GM19351 (cell line): Measurements from ENCODE around the gene FOXN3.
"Not testable (repeated sequence)": the region's sequence is repeated elsewhere in the genome, so short reads cannot be mapped to it uniquely, and the experiment has no call there.

Source experiments
- ATAC-seq: cut with Tn5 transposase; IDR thresholded peaks from one replicate; pipeline ENCODE4 v1.9.1; 2021; ENCODE audit warnings: mild to moderate bottlenecking, moderate library complexity; ENCODE audit not compliant: unreplicated experiment

Gene FOXN3

DNA sequence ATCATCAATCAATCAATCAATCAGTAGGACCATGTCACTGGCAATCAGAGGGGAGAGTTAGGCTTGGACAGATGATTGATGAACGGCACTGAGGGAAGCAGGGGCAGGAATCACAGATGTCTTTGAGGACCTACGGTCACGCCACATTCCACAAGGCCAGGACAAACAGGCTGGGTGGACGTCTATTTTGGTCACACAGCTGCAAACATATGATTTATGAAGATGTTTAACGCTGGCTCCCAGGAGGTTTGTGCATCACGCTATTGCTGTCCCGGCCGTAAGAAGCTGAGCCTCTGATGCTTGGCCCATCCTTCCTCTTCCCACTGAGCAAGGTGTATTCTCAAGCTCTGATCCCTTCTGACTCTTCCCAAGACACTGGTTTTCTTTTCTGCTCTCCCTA lies 160.8 kb downstream of the FOXN3 start:
- ATAC-seq: no peak

DNA sequence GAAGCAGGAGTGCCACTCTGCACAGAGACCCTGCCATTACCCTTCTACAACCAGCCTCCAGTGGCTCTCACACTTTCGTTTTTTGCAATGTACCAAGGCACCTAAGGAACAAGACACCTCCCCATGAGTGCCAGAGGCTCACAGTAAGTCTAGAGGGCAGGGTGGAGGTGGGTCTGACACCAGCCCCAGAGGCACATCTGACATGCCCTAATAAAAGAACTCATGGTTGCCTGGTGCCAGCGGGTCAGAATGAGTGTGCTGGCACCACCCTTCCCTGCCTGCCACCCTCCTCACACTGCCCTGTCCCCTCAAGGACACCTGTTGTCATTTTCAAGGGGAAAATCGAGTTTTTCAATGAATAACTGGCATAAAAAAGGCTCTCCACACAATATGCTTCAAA lies 161.2 kb downstream of the FOXN3 start:
- no peak for ATAC-seq

DNA sequence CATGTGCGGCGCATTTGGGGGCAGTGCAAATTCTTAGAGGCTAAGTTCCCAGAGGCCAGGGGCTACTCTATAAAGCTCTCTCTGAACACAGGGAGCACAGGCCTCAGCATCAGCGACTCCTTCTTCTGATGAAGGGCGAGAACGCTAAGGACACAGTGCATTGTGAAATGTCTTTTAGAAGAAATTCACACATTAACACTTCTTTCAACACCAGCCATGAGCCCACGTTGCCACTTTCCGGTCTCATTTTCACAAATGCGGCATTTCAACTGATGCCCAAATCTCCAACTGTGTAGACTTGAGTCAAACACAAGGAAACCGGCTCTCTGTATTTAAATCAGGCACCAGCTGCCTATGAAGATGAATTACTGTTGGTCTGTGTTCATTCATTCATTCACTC lies 162.0 kb downstream of the FOXN3 start:
- no peak for ATAC-seq

DNA sequence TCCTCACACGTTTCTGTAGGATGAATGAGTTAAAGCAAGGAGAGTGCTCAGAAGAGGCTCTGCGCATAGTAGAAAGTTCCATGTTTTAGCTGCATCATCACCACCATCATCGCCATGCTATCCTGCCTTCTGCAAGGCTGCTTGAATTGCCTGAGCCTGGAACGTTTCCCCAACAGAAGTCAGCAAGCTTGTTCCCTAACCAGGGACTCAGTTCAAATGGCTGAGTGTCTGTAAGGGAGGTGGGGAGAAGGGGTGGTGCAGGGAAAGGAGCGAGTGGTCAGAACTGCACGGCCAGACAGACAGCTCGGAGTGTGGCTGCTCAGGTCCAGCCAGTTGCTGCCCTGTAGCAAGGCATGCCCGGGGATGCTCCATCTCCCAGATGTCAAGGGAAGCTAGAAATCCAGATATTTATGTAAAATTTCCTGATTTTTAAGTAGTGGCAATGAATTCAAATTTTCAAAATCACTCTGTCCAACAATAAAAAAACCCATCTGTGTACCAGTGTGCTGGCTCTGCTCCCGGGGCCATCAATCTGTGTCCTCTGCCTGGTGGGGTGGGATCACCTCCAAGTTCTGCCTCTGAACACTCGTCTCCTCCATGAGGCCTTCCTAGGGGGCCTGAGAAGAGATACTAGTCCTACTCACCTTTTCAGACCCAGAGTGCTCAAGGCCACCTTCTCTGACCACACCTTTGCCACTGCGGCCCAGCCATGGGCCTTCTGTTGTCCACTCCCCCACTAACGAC lies 162.7 kb downstream of the FOXN3 start:
- no peak for ATAC-seq

DNA sequence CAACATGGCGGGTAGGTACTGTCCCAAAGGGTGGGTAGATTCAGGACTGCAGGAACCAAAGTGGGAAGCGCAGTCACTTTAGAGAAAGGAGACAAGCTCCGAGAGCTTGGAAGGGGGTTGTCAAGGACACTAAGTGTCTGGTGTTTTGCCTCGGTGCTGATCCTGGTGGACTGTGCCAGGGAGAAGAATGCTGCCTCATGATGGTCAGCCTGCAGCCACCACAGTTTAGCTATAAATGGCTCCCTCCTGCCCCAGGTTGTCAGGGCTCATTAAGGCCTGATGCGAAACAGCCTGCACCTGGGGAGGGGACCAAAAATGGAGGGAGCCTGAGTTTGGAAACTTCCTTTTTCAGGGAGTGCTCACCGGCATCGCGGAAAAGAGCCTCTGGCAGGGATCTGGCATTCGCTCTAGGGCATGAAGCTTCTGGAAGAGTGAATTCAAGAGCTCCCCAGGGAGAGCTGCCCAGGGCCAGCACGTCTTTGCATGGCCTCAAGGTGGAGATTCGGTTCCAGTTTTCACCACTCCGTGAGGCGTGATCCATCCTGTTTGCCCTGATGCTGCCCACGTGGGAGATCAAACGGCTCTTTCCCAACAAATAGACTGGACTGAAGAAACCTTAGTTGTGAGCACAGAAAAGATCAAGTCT lies 164.0 kb downstream of the FOXN3 start:
- ATAC-seq: no peak

DNA sequence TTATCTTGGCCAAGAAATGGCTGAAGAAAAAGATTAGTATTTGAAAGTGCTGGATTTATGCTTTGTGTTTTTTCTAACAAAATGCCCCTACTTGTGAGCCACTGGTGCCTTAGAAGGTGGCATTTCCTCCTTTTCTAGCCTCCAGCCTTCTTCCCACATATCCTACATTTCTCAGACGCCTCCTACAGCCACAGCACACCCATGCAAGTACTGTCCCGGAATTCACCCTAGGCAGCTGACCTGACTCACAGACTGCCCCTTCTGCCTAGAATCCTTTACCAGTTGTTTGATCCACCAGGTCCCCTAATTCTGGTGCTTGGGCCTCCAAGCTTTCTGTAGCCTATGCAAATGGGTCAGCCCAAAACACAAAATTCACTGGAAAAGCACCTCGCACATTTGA lies 166.0 kb downstream of the FOXN3 start:
- ATAC-seq: no peak

DNA sequence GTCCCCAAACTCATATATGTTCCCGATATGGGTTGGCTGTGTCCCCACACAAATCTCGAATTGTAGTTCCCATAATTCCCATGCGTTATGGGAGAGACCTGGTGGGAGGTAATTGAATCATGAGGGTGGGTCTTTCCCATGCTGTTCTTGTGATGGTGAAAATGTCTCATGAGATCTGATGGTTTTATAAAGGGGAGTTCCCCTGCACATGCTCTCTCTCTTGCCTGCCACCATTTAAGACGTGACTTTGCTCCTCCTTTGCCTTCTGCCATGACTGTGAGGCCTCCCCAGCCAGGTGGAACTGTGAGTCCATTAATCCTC lies 166.4 kb downstream of the FOXN3 start:
- ATAC-seq: not testable (repeated sequence)

DNA sequence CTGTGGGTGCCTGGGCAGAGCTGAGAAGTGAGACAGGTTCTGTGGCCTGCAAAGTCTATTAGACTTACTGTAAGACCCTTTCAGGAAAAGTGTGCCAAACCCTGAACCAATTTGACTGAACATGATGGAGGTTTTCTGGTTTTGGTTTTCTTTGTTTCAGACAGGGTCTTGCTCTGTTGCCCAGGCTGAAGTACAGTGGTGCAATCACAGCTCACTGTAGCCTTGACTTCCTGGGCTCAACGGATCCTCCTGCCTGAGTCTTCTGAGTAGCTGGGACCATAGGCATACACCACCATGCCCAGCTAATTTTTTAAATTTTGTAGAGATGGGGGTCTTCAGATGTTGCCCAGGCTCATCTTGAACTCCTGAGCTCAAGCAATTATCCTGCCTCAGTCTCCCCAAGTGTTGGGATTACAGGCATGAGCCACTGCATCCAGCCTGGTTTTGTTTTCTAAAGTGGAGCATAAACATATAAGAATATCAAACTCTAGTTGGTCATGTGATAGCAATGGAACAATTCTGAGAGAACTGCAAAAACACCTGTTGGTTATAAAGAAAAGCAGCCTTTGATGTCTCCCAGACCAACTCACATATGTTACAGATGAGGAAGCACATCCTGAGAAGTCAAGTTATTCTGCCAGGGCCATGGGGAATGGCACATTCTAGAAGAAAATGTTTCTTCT lies 166.9 kb downstream of the FOXN3 start:
- ATAC-seq: no peak

DNA sequence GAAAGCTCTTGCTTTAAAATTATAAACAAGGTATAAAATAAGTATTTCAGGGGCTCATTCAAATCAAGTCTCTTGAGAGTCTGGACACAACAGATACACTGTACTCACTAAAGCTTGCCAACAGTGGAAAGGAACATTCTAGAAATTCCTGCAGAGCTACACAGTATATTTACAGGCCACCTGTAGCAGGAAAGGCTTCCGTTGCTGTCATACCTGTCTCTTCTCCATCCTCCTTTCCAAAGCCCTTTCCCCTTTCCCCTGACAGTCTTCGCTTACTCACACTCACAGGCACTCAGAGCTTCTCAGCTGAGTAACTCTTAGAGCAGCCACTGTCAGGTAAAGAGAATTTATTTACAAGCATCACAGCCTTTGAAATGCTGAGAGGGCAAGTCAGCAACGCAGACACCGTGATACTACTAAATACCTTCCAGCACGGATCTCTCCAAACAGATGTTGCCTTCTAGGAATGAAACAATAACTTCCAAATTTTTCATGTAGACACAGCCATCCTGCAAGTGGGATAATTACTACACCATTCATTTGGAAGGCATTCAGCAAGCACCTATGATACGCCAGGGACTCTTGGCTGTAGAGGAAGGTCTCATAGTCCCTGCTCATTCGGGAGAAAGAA lies 167.9 kb downstream of the FOXN3 start:
- ATAC-seq: no peak

DNA sequence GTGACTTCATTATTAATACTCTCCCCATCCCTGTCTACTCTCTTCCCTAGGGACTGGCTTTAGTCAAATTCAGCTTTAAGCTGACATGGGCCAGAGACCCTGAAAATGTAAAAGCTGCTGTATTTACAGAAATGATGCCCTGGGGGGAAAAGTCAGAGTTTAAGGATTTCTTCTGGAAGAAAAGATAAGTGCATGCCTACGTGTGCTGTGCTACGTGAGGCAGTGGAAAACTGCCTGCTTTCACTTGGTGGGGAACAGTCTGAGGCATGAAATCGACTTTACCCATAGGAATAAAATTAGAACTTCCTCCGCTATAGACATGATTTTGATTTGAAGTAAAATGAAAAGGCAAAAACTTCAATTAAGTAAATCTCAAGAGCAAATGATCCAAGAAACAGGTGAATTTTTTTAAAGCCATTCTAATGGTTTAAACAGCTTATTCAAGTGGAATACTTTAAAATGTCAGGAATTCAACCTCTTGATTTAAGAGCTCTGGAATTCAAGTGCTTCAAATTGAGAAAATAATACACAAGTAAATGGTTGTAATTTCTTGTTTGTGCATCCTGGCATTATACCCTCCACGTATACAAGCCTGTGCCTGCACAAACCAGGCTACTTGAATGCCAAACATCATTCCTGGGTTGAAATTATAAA lies 168.5 kb downstream of the FOXN3 start:
- no peak for ATAC-seq

DNA sequence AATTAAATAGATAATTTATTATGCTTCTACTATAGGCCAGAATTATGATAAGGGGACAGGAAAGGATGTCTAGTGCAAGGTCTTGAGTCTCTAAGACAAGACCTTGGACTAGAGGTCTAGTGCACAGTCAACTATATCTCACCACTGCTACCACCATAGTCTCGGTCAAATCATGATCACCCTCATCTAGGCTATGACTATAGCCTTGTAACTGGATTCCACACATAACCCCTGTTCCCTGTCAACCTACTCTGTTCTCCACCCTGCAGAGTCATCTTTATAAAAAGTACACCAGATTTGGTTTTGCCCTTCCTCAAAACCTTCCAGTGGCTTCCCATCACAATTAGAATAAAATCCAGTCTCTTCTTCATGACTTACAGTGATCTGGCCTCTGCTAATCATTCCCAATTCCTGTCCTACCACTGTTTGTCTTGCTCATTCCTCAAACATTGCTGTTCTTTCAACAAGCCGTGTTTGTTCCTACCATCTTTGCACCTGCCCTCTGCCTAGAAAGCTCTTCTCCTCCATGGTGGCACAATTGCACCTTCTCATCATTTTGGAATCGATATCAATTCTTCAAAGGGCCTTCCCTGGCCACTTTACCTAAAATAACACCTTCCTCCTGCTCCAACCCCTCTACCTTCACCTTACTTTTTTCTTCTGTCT lies 169.4 kb downstream of the FOXN3 start:
- ATAC-seq: no peak

DNA sequence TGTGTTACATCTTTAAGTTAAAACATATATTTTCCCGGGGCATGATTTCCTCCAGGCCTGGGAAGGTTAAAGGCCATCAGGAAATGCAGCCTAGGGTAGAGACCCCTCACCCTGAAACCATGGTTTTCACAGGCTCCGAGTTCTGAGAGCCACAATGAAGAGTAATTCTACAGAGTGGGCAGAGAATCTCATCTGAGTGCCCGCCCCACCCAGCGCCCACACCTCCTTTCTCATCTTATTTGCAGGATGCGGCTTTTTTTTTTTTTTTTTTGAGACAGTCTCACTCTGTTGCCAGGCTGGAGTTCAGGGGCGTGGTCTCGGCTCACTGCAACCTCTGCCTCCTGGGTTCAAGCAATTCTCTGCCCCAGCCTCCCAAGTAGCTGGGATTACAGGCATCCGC lies 170.7 kb downstream of the FOXN3 start:
- no peak for ATAC-seq

DNA sequence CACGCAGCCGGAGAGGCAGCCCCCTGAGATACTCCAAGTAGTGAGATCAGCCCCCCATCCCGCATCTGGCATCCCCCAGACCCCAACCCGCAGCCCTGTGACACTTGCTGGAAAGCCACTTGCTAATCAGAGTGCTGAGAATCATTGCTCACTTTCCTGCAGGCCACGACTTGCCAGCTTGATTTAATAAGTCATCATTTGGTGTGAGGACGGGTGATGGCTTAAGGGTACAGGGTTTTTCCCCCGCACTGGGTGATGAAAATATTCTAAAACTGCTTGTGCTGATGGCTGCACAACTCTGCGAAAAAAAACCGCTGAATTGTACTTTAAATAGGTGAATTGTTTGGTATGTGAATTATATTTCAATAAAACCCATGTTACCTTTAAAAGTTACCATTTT lies 171.2 kb downstream of the FOXN3 start:
- no peak for ATAC-seq

DNA sequence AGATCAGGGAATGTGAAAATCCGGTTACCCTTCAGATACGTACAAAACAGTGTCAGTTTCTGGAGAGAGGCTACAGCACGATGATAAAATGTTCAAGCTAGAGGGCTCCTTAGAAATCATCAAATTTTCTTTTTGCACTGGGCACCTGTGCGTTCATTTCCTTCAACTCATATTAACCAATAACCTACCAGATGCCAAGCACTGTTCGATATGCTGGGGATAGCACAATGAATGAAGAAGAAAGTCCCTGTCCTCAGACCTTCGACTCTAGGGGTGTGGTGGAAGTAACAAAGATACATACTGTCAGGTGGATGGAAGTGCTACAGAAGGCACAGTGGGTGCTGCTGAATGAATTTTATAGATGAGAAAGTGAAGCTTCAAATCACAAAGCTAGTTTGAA lies 172.3 kb downstream of the FOXN3 start:
- ATAC-seq: no peak

DNA sequence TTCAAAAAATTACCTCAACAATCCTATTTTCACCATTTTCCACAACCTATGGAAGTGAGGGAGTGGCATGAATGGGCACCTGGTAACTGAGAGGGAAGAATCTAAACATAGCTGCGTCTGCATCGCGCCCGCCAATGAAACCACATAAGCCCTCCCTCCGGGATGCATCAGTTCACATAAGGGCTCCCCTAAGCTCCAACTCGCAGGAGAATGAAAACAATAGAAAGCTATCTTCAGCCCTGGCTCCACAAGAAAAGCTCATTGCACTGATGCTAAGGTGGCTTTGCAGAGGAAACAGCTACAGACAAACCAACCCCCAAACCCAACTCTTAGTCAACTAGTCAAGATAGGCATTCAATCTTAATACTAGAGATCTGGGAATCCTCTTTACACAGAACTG lies 173.3 kb downstream of the FOXN3 start:
- ATAC-seq: no peak

DNA sequence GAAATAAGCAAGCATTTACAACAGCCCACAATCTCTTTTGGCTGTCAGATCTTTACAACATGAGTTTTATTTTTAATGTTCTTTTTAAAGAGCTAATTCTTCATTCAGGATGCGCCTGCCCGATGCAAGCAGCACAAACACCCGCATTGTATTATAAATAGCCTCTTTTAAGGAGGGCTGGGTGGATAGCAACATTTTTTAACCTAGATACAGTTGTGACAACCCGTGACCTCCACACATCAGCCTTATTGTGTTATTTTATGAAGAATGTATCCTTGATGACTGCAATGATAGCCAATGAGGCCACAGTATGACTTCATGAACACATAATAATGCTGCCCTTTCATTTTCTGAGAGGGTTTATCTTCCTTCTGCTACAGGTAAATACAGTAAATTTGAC lies 173.7 kb downstream of the FOXN3 start:
- ATAC-seq: no peak

DNA sequence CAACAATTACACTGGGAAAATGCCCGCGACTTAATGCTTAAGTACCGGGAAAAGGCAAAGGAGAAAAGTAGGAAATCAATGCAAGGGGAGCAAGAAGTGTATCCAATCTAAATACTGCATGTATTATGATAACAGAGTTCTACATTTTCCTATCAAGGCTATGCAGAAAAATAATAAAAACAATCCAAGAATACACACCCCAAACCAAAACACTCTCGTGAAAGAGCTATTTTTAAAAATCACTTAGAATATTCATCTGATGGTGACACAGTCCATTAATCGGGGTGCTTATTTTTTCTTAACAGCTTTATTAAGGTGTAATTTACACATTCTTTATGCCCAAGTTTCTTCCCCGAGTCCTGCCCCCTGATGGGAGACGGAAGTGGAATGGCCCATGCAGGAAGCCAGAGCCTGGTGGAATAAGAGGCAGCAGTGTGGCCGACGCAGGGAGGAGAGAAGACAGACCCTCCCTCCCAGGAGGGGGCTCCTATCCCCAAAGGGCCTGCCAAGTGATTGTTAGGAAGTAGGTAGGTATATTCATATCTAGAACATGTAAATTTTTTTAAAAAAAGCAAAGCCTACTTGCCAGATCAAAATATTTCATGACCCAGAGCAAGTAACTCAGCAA lies 174.3 kb downstream of the FOXN3 start:
- ATAC-seq: no peak

DNA sequence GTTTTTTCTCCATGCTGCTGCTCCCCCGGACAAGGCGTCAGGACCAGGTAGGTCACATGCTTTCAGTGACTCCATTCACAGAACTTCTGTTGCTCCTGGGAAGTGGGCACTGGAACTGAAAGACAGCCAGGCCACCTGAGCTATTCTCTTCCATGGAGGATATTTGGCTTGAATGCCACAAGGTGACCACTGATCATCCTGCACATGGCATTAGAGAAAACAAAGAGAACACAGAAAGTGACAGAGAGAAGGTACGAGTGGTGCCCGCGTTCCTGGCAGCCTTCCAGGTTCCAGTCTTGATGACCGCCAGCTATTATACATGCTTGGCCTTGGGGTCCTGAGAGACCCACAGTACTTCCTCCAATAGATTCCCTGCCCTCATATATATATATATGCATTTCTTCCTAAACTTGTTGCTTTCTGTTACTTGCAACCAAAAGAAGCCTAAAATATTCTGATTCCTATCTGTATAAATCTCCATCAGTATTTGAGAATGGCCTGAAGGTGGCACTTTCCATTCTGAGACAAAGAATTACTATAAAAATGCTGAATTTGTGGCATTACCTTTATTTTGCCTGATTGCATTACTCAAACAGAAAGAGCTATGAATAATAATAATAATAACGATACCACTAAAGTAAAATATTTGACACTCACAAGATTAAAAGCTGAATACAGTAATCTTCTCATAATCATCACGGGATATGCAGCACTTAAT lies 174.9 kb downstream of the FOXN3 start:
- ATAC-seq: no peak

DNA sequence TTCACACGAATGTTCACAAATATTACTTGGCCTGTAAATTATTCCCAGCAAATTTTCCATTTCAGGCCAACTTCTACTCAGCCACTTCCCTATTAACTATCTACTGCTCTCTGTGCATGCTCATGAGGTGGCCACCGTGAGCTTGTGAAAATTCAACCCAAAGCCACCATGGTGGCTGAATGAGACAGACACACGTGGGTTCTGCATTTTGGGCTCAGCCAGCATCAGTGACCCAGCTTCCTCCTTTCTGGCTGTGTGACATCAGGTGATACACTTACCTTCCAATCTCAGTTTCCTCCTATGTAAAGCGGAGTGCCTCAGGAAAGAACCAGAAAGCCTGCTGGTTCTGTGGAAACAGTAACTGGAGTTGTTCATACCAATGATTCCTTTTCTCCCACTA lies 175.8 kb downstream of the FOXN3 start:
- ATAC-seq: no peak

DNA sequence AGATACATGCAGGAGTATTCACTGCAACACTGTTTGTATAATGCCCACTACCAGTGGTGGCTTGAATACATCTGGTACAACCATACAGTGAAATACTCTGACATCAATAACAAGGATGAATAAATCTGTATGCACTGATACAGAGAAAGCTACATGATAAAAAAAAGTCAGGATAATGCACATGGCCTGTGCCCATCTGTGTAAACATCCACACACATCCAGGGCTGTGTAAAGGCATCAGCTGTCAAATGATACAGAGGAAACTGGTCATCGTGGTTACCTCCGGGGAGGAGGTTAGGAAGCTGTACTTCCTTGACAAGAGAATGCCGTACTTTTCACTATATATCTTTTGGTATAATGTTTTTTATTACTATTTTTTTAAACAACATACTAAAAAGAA lies 176.6 kb downstream of the FOXN3 start:
- ATAC-seq: no peak
